ENCODE data around the gene NAPB. TPM values are rescaled to one million over a fixed set of nuclear protein-coding genes. Genes with fewer than 3 reads are reported as not detected.
"Not testable (repeated sequence)": the region's sequence is repeated elsewhere in the genome, so short reads cannot be mapped to it uniquely, and the experiment has no call there.

The NAPB gene
- total RNA-seq, 1 donor from 2014 or later: 8.9 TPM

- Histone ChIP-seq H3K36me3 (ENCODE audit: control insufficient read depth in 3 of 3, insufficient read depth in 3 of 3, low read length in 3 of 3) (peaks cover 15 to 16% (median 15%) of the 10 kb centered on the region in 3 donors), H3K4me3 (ENCODE audit: low read length in 3 of 3) (peak overlapping the region; percentile 81 to 95 (median 89)), H3K27ac (ENCODE audit: low read depth, low read length) (peak overlapping the region; percentile 99), H3K27me3 (ENCODE audit: control insufficient read depth in 3 of 3, insufficient read depth in 3 of 3, low read length in 3 of 3) (no peaks in the 10 kb centered on the region), H3K9ac (ENCODE audit: low read depth in 1 of 3, low read length in 3 of 3) (peak overlapping the region; percentile 89 to 98 (median 96)), H3K4me1 (ENCODE audit: control insufficient read depth in 3 of 3, insufficient read depth in 3 of 3, low read length in 3 of 3) (peaks cover 18 to 23% (median 19%) of the 10 kb centered on the region in 3 donors), H3K9me3 (ENCODE audit: control insufficient read depth in 3 of 3, low read length in 3 of 3) (no peaks in the 10 kb centered on the region)
These were observed 70.1 kb downstream of the NAPB start for GRCh38 chr20:23350904-23351838.

- Histone ChIP-seq H3K9me3 (ENCODE audit: control insufficient read depth in 3 of 3, low read length in 3 of 3) (no peaks in the 10 kb centered on the region), H3K4me3 (ENCODE audit: low read length in 3 of 3) (peak within 1 kb of the TSS; percentile 81 to 95 (median 89)), H3K27me3 (ENCODE audit: control insufficient read depth in 3 of 3, insufficient read depth in 3 of 3, low read length in 3 of 3) (no peaks in the 10 kb centered on the region), H3K27ac (ENCODE audit: low read depth, low read length) (peak within 1 kb of the TSS; percentile 99), H3K36me3 (ENCODE audit: control insufficient read depth in 3 of 3, insufficient read depth in 3 of 3, low read length in 3 of 3) (peaks cover 12 to 14% (median 13%) of the 10 kb centered on the region in 3 donors), H3K4me1 (ENCODE audit: control insufficient read depth in 3 of 3, insufficient read depth in 3 of 3, low read length in 3 of 3) (peaks cover 18 to 23% (median 19%) of the 10 kb centered on the region in 3 donors), H3K9ac (ENCODE audit: low read depth in 1 of 3, low read length in 3 of 3) (peak within 1 kb of the TSS; percentile 90 to 98 (median 96))
These were observed 70.9 kb downstream of the NAPB start, which contains the start of gene NXT1 for GRCh38 chr20:23350196-23350903. Gene NXT1 (plus strand): TSS chr20:23350791. CDS start chr20:23354042, 3,251 bp downstream.

DNA sequence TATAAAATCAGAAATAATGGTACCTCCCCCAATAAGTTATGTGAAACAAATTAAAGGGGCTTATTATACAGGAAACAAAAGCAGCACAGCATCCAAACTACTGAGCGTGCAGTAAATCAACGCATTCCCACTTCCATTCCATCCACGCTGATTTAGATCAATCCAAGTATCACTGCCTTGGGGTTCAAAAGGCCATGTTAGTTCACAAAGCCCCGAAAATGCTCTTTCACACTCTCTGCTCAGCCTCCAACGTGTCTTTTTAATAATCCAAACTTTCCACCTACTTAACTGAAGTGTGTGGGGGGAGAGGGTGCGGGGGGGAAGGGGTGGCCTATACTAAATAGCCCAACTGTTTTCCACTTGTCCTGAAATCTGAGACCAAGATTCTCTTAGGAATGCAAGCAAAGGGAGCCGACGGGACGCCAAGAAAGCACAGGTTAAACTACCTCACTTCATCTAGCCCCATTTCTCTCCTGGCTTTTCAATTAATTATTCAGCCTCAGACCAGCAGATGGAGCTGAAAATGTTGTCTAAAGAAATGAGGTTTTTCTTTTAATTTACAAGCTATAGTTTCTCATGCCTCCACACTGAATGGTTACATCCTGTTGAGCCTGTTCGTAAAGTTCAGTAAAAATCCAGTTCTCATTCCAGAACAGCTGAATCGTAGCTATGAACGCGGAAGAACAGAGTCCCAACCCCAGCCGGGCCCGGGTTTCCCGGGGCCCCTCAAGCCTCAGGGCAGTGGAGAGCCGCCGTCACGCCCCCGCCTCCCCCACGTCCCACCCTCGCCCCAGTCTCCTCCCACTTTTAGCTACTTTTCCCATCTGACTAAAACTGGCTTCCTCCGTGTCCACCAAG is 71.7 kb downstream of the NAPB start:
- Histone ChIP-seq H3K9me3 (ENCODE audit: control insufficient read depth in 3 of 3, low read length in 3 of 3) (no peaks in the 10 kb centered on the region), H3K27me3 (ENCODE audit: control insufficient read depth in 3 of 3, insufficient read depth in 3 of 3, low read length in 3 of 3) (no peaks in the 10 kb centered on the region), H3K9ac (ENCODE audit: low read depth in 1 of 3, low read length in 3 of 3) (peak overlapping the region; percentile 90 to 98 (median 96)), H3K27ac (ENCODE audit: low read depth, low read length) (peak overlapping the region; percentile 99), H3K36me3 (ENCODE audit: control insufficient read depth in 3 of 3, insufficient read depth in 3 of 3, low read length in 3 of 3) (peaks cover 4 to 7% (median 6%) of the 10 kb centered on the region in 3 donors), H3K4me1 (ENCODE audit: control insufficient read depth in 3 of 3, insufficient read depth in 3 of 3, low read length in 3 of 3) (peaks cover 18 to 23% (median 19%) of the 10 kb centered on the region in 3 donors), H3K4me3 (ENCODE audit: low read length in 3 of 3) (peak overlapping the region; percentile 78 to 95 (median 81))

- not testable (repeated sequence) for H3K27ac ChIP-seq (ENCODE audit: low read depth, low read length)
These were observed 72.8 kb downstream of the NAPB start for GRCh38 chr20:23348510-23348909.

GRCh38 chr20:23347791-23348190 is 73.5 kb downstream of the NAPB start:
- H3K36me3 ChIP-seq (ENCODE audit: control insufficient read depth in 3 of 3, insufficient read depth in 3 of 3, low read length in 3 of 3): no peaks in the 10 kb centered on the region
- no peak overlapping the region for H3K27ac ChIP-seq (ENCODE audit: low read depth, low read length)
- no peak overlapping the region for H3K4me3 ChIP-seq (ENCODE audit: low read length in 3 of 3)
- H3K9me3 ChIP-seq (ENCODE audit: control insufficient read depth in 3 of 3, low read length in 3 of 3): no peaks in the 10 kb centered on the region
- peaks cover 18 to 23% (median 19%) of the 10 kb centered on the region in 3 donors for H3K4me1 ChIP-seq (ENCODE audit: control insufficient read depth in 3 of 3, insufficient read depth in 3 of 3, low read length in 3 of 3)
- no peak overlapping the region for H3K9ac ChIP-seq (ENCODE audit: low read depth in 1 of 3, low read length in 3 of 3)
- no peaks in the 10 kb centered on the region for H3K27me3 ChIP-seq (ENCODE audit: control insufficient read depth in 3 of 3, insufficient read depth in 3 of 3, low read length in 3 of 3)

More at GRCh38 chr20:23348510-23348909, 72.8 kb downstream of the NAPB start:
- H3K27me3 ChIP-seq (ENCODE audit: control insufficient read depth in 3 of 3, insufficient read depth in 3 of 3, low read length in 3 of 3); H3K9me3 ChIP-seq (ENCODE audit: control insufficient read depth in 3 of 3, low read length in 3 of 3); H3K4me3 ChIP-seq (ENCODE audit: low read length in 3 of 3); H3K9ac ChIP-seq (ENCODE audit: low read depth in 1 of 3, low read length in 3 of 3); H3K36me3 ChIP-seq (ENCODE audit: control insufficient read depth in 3 of 3, insufficient read depth in 3 of 3, low read length in 3 of 3): not testable (repeated sequence)
- peaks cover 18 to 23% (median 19%) of the 10 kb centered on the region in 3 donors for H3K4me1 ChIP-seq (ENCODE audit: control insufficient read depth in 3 of 3, insufficient read depth in 3 of 3, low read length in 3 of 3)

DNA sequence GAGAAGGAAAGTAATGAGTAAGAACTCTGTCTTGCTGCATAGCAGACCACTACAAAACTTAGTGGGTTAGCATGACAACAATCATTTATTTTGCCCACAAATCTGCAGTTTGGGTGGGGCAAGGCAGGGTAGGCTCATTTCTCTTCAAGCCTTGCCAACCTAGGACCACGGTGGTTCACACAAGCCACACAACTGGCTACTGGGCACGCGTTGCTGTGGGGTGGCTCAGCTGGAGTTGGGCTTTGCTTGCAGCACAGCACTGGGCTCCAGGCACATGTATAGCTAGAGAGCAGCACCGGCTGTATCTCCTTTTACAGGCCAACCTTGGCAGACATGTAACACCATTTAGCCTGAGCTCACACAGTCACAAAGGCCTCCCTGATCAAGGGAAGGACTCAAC is 75.3 kb downstream of the NAPB start:
- Histone ChIP-seq H3K4me1 (ENCODE audit: control insufficient read depth in 3 of 3, insufficient read depth in 3 of 3, low read length in 3 of 3) (peaks cover 6 to 11% (median 7%) of the 10 kb centered on the region in 3 donors), H3K4me3 (ENCODE audit: low read length in 3 of 3) (no peak overlapping the region), H3K9ac (ENCODE audit: low read depth in 1 of 3, low read length in 3 of 3) (no peak overlapping the region), H3K9me3 (ENCODE audit: control insufficient read depth in 3 of 3, low read length in 3 of 3) (no peaks in the 10 kb centered on the region), H3K27me3 (ENCODE audit: control insufficient read depth in 3 of 3, insufficient read depth in 3 of 3, low read length in 3 of 3) (no peaks in the 10 kb centered on the region), H3K27ac (ENCODE audit: low read depth, low read length) (no peak overlapping the region), H3K36me3 (ENCODE audit: control insufficient read depth in 3 of 3, insufficient read depth in 3 of 3, low read length in 3 of 3) (no peaks in the 10 kb centered on the region)

- Histone ChIP-seq H3K4me1 (ENCODE audit: control insufficient read depth in 3 of 3, insufficient read depth in 3 of 3, low read length in 3 of 3) (peaks cover 8 to 10% (median 8%) of the 10 kb centered on the region in 3 donors), H3K36me3 (ENCODE audit: control insufficient read depth in 3 of 3, insufficient read depth in 3 of 3, low read length in 3 of 3) (no peaks in the 10 kb centered on the region), H3K9ac (ENCODE audit: low read depth in 1 of 3, low read length in 3 of 3) (no peak overlapping the region), H3K27me3 (ENCODE audit: control insufficient read depth in 3 of 3, insufficient read depth in 3 of 3, low read length in 3 of 3) (no peaks in the 10 kb centered on the region), H3K27ac (ENCODE audit: low read depth, low read length) (no peak overlapping the region), H3K4me3 (ENCODE audit: low read length in 3 of 3) (no peak overlapping the region), H3K9me3 (ENCODE audit: control insufficient read depth in 3 of 3, low read length in 3 of 3) (no peaks in the 10 kb centered on the region)
These were observed 77.0 kb downstream of the NAPB start for GRCh38 chr20:23344336-23344735.

DNA sequence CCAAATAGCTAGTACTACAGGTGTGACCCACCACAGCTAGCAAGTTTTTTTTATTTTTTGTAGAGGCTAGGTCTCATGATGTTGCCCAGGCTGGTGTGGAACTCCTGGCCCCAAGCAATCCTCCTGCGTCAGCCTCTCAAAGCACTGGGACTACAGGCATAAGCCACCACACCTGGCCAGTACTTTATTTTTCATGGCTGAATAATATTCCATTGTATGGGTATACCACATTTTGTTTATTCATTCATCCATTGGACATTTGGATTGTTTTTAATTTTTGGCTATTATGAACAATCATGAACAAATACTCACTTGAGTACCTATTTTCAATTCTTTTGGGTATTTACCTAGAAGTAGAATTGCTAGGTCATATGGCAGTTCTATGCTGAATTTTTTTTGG is 77.7 kb downstream of the NAPB start:
- Histone ChIP-seq H3K27ac (ENCODE audit: low read depth, low read length) (no peak overlapping the region), H3K36me3 (ENCODE audit: control insufficient read depth in 3 of 3, insufficient read depth in 3 of 3, low read length in 3 of 3) (no peaks in the 10 kb centered on the region), H3K9ac (ENCODE audit: low read depth in 1 of 3, low read length in 3 of 3) (no peak overlapping the region), H3K9me3 (ENCODE audit: control insufficient read depth in 3 of 3, low read length in 3 of 3) (no peaks in the 10 kb centered on the region), H3K4me3 (ENCODE audit: low read length in 3 of 3) (no peak overlapping the region), H3K4me1 (ENCODE audit: control insufficient read depth in 3 of 3, insufficient read depth in 3 of 3, low read length in 3 of 3) (peaks cover under 1 to 6% (median 4%) of the 10 kb centered on the region in 3 donors), H3K27me3 (ENCODE audit: control insufficient read depth in 3 of 3, insufficient read depth in 3 of 3, low read length in 3 of 3) (no peaks in the 10 kb centered on the region)

DNA sequence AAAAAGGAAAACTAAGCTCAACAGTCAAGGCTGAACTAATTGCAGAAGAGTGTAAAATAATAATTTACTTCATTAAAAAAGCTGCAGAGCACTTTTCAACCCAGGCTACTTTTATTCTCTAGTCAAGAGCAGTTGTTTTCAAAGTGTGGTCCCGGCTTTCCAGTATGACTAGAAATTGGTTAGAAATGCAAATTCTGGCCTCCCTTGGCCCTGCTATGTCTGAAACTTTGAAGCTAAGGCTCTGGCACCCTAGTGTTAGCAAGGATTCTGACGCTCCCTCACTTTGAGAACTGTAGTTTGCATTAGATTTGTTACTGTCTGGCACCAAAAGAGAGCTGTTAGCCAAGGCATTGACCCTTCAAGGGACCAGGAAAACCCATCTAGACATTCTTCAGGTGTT is 80.2 kb downstream of the NAPB start:
- no peaks in the 10 kb centered on the region for H3K36me3 ChIP-seq (ENCODE audit: control insufficient read depth in 3 of 3, insufficient read depth in 3 of 3, low read length in 3 of 3)
- peaks cover 0 to 6% (median 4%) of the 10 kb centered on the region in 3 donors for H3K4me1 ChIP-seq (ENCODE audit: control insufficient read depth in 3 of 3, insufficient read depth in 3 of 3, low read length in 3 of 3)
- no peak overlapping the region for H3K4me3 ChIP-seq (ENCODE audit: low read length in 3 of 3)
- no peaks in the 10 kb centered on the region for H3K9me3 ChIP-seq (ENCODE audit: control insufficient read depth in 3 of 3, low read length in 3 of 3)
- no peaks in the 10 kb centered on the region for H3K27me3 ChIP-seq (ENCODE audit: control insufficient read depth in 3 of 3, insufficient read depth in 3 of 3, low read length in 3 of 3)
- H3K27ac ChIP-seq (ENCODE audit: low read depth, low read length): no peak overlapping the region
- no peak overlapping the region for H3K9ac ChIP-seq (ENCODE audit: low read depth in 1 of 3, low read length in 3 of 3)

All from skeletal muscle tissue (tissue), 4 donors.